Prostate gland (tissue), 1 donor: Measurements from ENCODE around the gene SOD2.
"Not testable (repeated sequence)": the region's sequence is repeated elsewhere in the genome, so short reads cannot be mapped to it uniquely, and the experiment has no call there.

ENCODE experiments used
- POLR2A ChIP-seq: fragments of 450-650 bp; IDR thresholded peaks from one replicate; pipeline ENCODE4 v1.6.1; 2016; ENCODE audit warnings: antibody characterized with exemption, mild to moderate bottlenecking
- POLR2AphosphoS5 ChIP-seq: sonication (generic); formaldehyde crosslinking; IDR thresholded peaks from one replicate; pipeline ENCODE4 v1.6.1; 2017; ENCODE audit warnings: antibody characterized with exemption

GRCh38 chr6:159676236-159676635, 16.8 kb downstream of the SOD2 start:
- not testable (repeated sequence) for TF ChIP-seq POLR2A, POLR2AphosphoS5
